ENCODE measurements around the gene ABCC10.

- TF ChIP-seq CTCF (IDR thresholded peaks at IDR 0.05; ENCODE audit: insufficient read depth, low read length) = no peak
- no peak for TF ChIP-seq POLR2AphosphoS5 (IDR thresholded peaks at IDR 0.05; ENCODE audit: low read depth)
- TF ChIP-seq, protein P1, sequence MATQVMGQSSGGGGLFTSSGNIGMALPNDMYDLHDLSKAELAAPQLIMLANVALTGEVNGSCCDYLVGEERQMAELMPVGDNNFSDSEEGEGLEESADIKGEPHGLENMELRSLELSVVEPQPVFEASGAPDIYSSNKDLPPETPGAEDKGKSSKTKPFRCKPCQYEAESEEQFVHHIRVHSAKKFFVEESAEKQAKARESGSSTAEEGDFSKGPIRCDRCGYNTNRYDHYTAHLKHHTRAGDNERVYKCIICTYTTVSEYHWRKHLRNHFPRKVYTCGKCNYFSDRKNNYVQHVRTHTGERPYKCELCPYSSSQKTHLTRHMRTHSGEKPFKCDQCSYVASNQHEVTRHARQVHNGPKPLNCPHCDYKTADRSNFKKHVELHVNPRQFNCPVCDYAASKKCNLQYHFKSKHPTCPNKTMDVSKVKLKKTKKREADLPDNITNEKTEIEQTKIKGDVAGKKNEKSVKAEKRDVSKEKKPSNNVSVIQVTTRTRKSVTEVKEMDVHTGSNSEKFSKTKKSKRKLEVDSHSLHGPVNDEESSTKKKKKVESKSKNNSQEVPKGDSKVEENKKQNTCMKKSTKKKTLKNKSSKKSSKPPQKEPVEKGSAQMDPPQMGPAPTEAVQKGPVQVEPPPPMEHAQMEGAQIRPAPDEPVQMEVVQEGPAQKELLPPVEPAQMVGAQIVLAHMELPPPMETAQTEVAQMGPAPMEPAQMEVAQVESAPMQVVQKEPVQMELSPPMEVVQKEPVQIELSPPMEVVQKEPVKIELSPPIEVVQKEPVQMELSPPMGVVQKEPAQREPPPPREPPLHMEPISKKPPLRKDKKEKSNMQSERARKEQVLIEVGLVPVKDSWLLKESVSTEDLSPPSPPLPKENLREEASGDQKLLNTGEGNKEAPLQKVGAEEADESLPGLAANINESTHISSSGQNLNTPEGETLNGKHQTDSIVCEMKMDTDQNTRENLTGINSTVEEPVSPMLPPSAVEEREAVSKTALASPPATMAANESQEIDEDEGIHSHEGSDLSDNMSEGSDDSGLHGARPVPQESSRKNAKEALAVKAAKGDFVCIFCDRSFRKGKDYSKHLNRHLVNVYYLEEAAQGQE (IDR thresholded peaks at IDR 0.05; ENCODE audit: insufficient replicate concordance, low read depth) = no peak
- TF ChIP-seq SPI1 (IDR thresholded peaks at IDR 0.05; ENCODE audit: borderline replicate concordance, low read depth) = no peak
- no peak for TF ChIP-seq GABPA (IDR thresholded peaks at IDR 0.05; ENCODE audit: low read depth)
These were observed 800 bp downstream of the ABCC10 start for GRCh38 chr6:43428112-43428570.
